ENCODE results near the gene KDELR1. TPM values are rescaled to one million over a fixed set of nuclear protein-coding genes. Genes with fewer than 3 reads are reported as not detected.

Gene KDELR1
- total and polyA plus RNA-seq, 9 of the 15 experiments (the other 6 are each of a cell fraction or from before 2014, with no cell fraction given) = 6.1 to 165 (median 58.5) TPM

- TF ChIP-seq, protein P1, sequence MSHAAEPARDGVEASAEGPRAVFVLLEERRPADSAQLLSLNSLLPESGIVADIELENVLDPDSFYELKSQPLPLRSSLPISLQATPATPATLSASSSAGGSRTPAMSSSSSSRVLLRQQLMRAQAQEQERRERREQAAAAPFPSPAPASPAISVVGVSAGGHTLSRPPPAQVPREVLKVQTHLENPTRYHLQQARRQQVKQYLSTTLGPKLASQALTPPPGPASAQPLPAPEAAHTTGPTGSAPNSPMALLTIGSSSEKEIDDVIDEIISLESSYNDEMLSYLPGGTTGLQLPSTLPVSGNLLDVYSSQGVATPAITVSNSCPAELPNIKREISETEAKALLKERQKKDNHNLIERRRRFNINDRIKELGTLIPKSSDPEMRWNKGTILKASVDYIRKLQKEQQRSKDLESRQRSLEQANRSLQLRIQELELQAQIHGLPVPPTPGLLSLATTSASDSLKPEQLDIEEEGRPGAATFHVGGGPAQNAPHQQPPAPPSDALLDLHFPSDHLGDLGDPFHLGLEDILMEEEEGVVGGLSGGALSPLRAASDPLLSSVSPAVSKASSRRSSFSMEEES (CRISPR knock-in tag; IDR thresholded peaks at IDR 0.05) = no peak
- TF ChIP-seq, protein P2, sequence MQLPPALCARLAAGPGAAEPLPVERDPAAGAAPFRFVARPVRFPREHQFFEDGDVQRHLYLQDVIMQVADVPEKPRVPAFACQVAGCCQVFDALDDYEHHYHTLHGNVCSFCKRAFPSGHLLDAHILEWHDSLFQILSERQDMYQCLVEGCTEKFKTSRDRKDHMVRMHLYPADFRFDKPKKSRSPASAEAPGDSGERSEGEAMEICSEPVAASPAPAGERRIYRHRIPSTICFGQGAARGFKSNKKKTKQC (CRISPR knock-in tag; IDR thresholded peaks at IDR 0.05) = peak; percentile 35; the same call in 1 of the 2 replicates
- TF ChIP-seq NFIC (IDR thresholded peaks at IDR 0.05) (peak; percentile 76), TOE1 (IDR thresholded peaks at IDR 0.05; ENCODE audit: borderline replicate concordance) (peak; percentile 55; the same call in 1 of the 2 replicates), TOE1 (CRISPR knock-in tag; IDR thresholded peaks at IDR 0.05; ENCODE audit: borderline replicate concordance, low read depth) (0 out of 2 replicates have a peak, but pooled peaks have one; percentile 11), JUN (IDR thresholded peaks at IDR 0.05; ENCODE audit: borderline replicate concordance, low read depth, low read length) (no peak), JUN (CRISPR knock-in tag; IDR thresholded peaks at IDR 0.05; ENCODE audit: borderline replicate concordance) (0 out of 2 replicates have a peak, but pooled peaks have one; percentile 50), MED1 (CRISPR knock-in tag; IDR thresholded peaks at IDR 0.05; ENCODE audit: borderline replicate concordance) (no peak), ZNF436 (CRISPR knock-in tag; IDR thresholded peaks at IDR 0.05) (no peak), ARHGAP35 (IDR thresholded peaks at IDR 0.05; ENCODE audit: partially characterized antibody) (no peak), POLR2G (IDR thresholded peaks at IDR 0.05; ENCODE audit: low read depth, low read length) (peak; percentile 33)
- TF ChIP-seq, protein P3, sequence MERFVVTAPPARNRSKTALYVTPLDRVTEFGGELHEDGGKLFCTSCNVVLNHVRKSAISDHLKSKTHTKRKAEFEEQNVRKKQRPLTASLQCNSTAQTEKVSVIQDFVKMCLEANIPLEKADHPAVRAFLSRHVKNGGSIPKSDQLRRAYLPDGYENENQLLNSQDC (CRISPR knock-in tag; IDR thresholded peaks at IDR 0.05) = no peak; the same call in 1 of the 2 replicates
These were observed 27.9 kb downstream of the KDELR1 start (continued) for GRCh38 chr19:48363500-48363809.

All from K562 (cell line).